OCI-LY7 (cell line): ENCODE data around the gene SGK1. TPM values are rescaled to one million over a fixed set of nuclear protein-coding genes. Genes with fewer than 3 reads are reported as not detected.
A peak's percentile ranks its signal among the peaks of the same experiment; 100 is the strongest.
"Not testable (repeated sequence)": the region's sequence is repeated elsewhere in the genome, so short reads cannot be mapped to it uniquely, and the experiment has no call there.

Source experiments
- BruUV-seq: library from RNA; stranded (reverse); fragments of 400-500 nt; replicated peaks from 2 replicates; lab custom pipeline; 2021; lab: Mats Ljungman, UMichigan
- CTCF ChIA-PET: fragments of 300-600 bp; sonication (Branson Sonifier 250); formaldehyde crosslinking; loops from one replicate; lab custom pipeline; 2022; ENCODE audit warnings: antibody characterized with exemption; ENCODE audit not compliant: unreplicated experiment; lab: Charles Lee
- POLR2A ChIA-PET: fragments of 300-600 bp; sonication (Branson Sonifier 250); formaldehyde crosslinking; loops from one replicate; lab custom pipeline; 2022; ENCODE audit warnings: antibody characterized with exemption; lab: Charles Lee
- DNase-seq: peaks from one replicate; pipeline ENCODE4 v3.0.0-alpha.2; 2015; ENCODE audit warnings: low spot score
- H2AFZ ChIP-seq: fragments of 200-600 bp; sonication (generic), shearing (Covaris generic); 2 replicates; pipeline ENCODE4 v1.6.1; 2014; ENCODE audit warnings: mild to moderate bottlenecking, antibody characterized with exemption, low read length, moderate library complexity
- H3K27ac ChIP-seq: fragments of 200-600 bp; sonication (generic); 2 replicates; pipeline ENCODE4 v1.5.1; 2014; ENCODE audit warnings: mixed run types, low read depth, mild to moderate bottlenecking, moderate library complexity, low read length, inconsistent platforms; ENCODE audit not compliant: poor library complexity, severe bottlenecking
- H3K36me3 ChIP-seq: fragments of 200-600 bp; sonication (generic); 2 replicates; pipeline ENCODE4 v1.6.1; 2014; ENCODE audit warnings: mild to moderate bottlenecking, antibody characterized with exemption, low read length, moderate library complexity, mixed read lengths; ENCODE audit not compliant: insufficient read depth
- H3K4me1 ChIP-seq: fragments of 200-600 bp; sonication (generic); 2 replicates; pipeline ENCODE4 v1.5.1; 2014; ENCODE audit warnings: mild to moderate bottlenecking, low read length; ENCODE audit not compliant: insufficient read depth, poor library complexity, severe bottlenecking
- H3K4me2 ChIP-seq: fragments of 200-600 bp; sonication (generic); 2 replicates; pipeline ENCODE4 v1.6.1; 2014; ENCODE audit warnings: mild to moderate bottlenecking, low read length
- H3K4me3 ChIP-seq: fragments of 200-600 bp; sonication (generic); 2 replicates; pipeline ENCODE4 v1.5.1; 2014; ENCODE audit warnings: mild to moderate bottlenecking, low read depth, low read length; ENCODE audit not compliant: poor library complexity, severe bottlenecking
- H3K79me2 ChIP-seq: fragments of 200-600 bp; sonication (generic); 2 replicates; pipeline ENCODE4 v1.6.1; 2016; ENCODE audit warnings: low read depth, mild to moderate bottlenecking, low read length, moderate library complexity, mixed read lengths; ENCODE audit not compliant: insufficient read depth
- H3K9me2 ChIP-seq: fragments of 200-600 bp; sonication (generic); 2 replicates; pipeline ENCODE4 v1.6.1; 2016; ENCODE audit warnings: mild to moderate bottlenecking, low read length, mixed read lengths; ENCODE audit not compliant: insufficient read depth
- H3K9me3 ChIP-seq: fragments of 200-600 bp; sonication (generic); 2 replicates; pipeline ENCODE4 v1.6.1; 2014; ENCODE audit warnings: mild to moderate bottlenecking, mixed run types, low read length, mixed read lengths
- H4K20me1 ChIP-seq: fragments of 200-600 bp; sonication (generic); 2 replicates; pipeline ENCODE4 v1.6.1; 2014; ENCODE audit warnings: mild to moderate bottlenecking, antibody characterized with exemption, low read length, moderate library complexity, mixed read lengths; ENCODE audit not compliant: insufficient read depth
- EZH2phosphoT487 ChIP-seq: fragments of 200-600 bp; sonication (generic); IDR thresholded peaks from 2 replicates; pipeline ENCODE4 v1.6.1; 2018; ENCODE audit warnings: low read depth, borderline replicate concordance, mild to moderate bottlenecking, mixed run types, antibody characterized with exemption, low read length, moderate library complexity, mixed read lengths
- intact Hi-C: fragments of 100-400 bp; cut with micrococcal nuclease; formaldehyde crosslinking; loops from one replicate; pipeline ENCODE4 v1.10.0; 2022; ENCODE audit not compliant: unreplicated experiment
- total RNA-seq, 2 experiments: library from RNA; depleted of rRNA in 1 of 2; stranded (reverse); fragments of >200 nt in 1 of 2; shearing (Covaris generic) in 1 of 2; gene quantifications; 2 replicates each; pipeline ENCODE4 v1.2.3, GENCODE V29; 2014 to 2022
- TF ChIP-seq, protein P1 (sequence below): fragments of 200-600 bp; sonication (generic); conservative IDR thresholded peaks from 2 replicates; pipeline ENCODE4 v1.5.1; 2014; ENCODE audit warnings: mild to moderate bottlenecking, antibody characterized with exemption, low read length, moderate library complexity, mixed read lengths

The SGK1 gene
- total RNA-seq, 2 experiments from 2014 or later, result 5.2 to 27.6 TPM

DNA sequence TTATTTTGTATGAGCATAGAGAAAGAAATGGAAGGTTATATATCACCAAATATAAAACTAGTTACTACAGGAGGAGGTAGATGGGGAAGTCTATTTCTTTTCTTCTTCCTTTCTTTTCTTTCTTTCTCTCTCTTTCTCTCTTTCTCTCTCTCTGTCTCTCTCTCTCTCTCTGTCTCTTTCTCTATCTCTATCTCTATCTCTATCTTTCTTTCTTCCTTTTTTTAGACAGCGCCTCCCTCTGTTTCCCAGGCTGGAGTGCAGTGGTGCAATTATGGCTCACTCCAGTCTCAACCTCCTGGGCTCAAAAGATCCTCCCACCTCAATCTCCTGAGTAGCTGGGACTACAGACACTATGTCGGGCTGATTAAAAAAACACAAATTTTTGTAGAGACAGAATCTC lies 10.2 kb upstream of the SGK1 start:
- Histone ChIP-seq H3K9me3 (no peaks in the 10 kb centered on the region), H3K9me2 (no peaks in the 10 kb centered on the region), H3K27ac (no peak overlapping the region), H3K4me2 (no peak overlapping the region), H3K79me2 (no peaks in the 10 kb centered on the region), H4K20me1 (no peaks in the 10 kb centered on the region), H3K4me3 (no peak overlapping the region), H3K4me1 (no peaks in the 10 kb centered on the region), H3K36me3 (no peaks in the 10 kb centered on the region), H2AFZ (peak overlapping the region; percentile 35; the same call in 1 of the 2 replicates)
- ChIA-PET POLR2A (interaction anchor here (0.7 to 1.4 kb wide), 3 partner anchors 10 to 204 kb away, joined by 3 to 6 read pairs (median 3); partner anchors contain the start of gene SGK1), CTCF (no interaction called here)
- BruUV-seq, result no TSS peak
- no peak for DNase-seq
- intact Hi-C loops, result no loop called here
- no peak for TF ChIP-seq EZH2phosphoT487
- TF ChIP-seq, protein P1, sequence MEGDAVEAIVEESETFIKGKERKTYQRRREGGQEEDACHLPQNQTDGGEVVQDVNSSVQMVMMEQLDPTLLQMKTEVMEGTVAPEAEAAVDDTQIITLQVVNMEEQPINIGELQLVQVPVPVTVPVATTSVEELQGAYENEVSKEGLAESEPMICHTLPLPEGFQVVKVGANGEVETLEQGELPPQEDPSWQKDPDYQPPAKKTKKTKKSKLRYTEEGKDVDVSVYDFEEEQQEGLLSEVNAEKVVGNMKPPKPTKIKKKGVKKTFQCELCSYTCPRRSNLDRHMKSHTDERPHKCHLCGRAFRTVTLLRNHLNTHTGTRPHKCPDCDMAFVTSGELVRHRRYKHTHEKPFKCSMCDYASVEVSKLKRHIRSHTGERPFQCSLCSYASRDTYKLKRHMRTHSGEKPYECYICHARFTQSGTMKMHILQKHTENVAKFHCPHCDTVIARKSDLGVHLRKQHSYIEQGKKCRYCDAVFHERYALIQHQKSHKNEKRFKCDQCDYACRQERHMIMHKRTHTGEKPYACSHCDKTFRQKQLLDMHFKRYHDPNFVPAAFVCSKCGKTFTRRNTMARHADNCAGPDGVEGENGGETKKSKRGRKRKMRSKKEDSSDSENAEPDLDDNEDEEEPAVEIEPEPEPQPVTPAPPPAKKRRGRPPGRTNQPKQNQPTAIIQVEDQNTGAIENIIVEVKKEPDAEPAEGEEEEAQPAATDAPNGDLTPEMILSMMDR, result peak; percentile 53

DNA sequence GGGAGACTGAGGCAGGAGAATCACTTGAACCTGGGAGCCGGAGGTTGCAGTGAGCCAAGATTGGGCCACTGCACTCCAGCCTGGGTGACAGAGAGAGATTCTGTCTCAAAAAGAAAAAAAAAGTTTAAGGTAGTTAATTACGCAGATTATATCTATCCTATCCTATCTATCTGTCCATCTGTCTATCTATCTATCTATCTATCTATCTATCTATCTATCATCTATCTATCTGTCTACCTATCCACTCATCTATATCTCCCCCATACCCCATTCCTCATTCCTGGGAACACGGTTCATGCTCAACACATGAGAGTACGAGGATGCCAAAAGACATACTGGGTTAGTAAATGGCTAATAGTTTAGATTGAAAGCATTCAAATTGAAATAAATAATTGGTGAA lies 8.3 kb upstream of the SGK1 start:
- CTCF ChIA-PET, H3K36me3 ChIP-seq, BruUV-seq, H4K20me1 ChIP-seq, H3K4me3 ChIP-seq, intact Hi-C loops, H3K4me1 ChIP-seq, H3K9me3 ChIP-seq, POLR2A ChIA-PET, H3K27ac ChIP-seq, H2AFZ ChIP-seq, H3K9me2 ChIP-seq, H3K4me2 ChIP-seq, DNase-seq, H3K79me2 ChIP-seq: not testable (repeated sequence)

DNA sequence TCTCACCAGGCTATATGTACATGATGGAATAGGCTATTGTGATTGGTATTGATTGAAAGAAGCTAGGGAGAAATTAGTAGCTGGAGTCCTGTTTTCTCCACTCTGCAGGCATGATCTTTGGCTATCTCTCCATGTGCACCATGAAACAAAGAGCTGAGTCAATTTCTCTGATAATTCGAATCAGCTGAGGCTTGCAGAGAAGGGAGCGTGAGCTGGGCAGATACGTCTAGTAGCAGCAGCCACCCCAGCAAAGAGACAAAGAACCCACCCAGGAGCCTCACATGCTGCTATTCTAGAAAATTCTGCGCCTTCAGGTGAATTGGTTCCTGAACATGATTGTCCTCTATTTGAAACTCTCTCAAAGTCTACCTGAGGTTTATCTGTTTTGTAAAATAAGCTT lies 6.9 kb upstream of the SGK1 start:
- Histone ChIP-seq H3K27ac (no peak overlapping the region), H4K20me1 (no peaks in the 10 kb centered on the region), H3K4me1 (no peaks in the 10 kb centered on the region), H3K4me2 (no peak overlapping the region), H2AFZ (no peak overlapping the region), H3K36me3 (no peaks in the 10 kb centered on the region), H3K4me3 (no peak overlapping the region), H3K79me2 (no peaks in the 10 kb centered on the region), H3K9me2 (no peaks in the 10 kb centered on the region), H3K9me3 (no peaks in the 10 kb centered on the region)
- BruUV-seq, result no TSS peak
- DNase-seq, result no peak
- CTCF ChIA-PET, result no interaction called here
- TF ChIP-seq EZH2phosphoT487, result no peak
- TF ChIP-seq, protein P1, result no peak
- POLR2A ChIA-PET, result interaction anchor here (0.5 kb wide), 1 partner anchor 14 kb away, joined by 4 read pairs; no protein-coding TSS in a partner anchor
- intact Hi-C loops, result no loop called here
